LNCAP (cell line): ENCODE data around the gene ST7.

Experiments used
- TF ChIP-seq, protein P1 (sequence below): fragments of 450-650 bp; IDR thresholded peaks from 2 replicates; pipeline ENCODE4 v1.5.1; 2017; ENCODE audit warnings: mild to moderate bottlenecking

Gene ST7

DNA sequence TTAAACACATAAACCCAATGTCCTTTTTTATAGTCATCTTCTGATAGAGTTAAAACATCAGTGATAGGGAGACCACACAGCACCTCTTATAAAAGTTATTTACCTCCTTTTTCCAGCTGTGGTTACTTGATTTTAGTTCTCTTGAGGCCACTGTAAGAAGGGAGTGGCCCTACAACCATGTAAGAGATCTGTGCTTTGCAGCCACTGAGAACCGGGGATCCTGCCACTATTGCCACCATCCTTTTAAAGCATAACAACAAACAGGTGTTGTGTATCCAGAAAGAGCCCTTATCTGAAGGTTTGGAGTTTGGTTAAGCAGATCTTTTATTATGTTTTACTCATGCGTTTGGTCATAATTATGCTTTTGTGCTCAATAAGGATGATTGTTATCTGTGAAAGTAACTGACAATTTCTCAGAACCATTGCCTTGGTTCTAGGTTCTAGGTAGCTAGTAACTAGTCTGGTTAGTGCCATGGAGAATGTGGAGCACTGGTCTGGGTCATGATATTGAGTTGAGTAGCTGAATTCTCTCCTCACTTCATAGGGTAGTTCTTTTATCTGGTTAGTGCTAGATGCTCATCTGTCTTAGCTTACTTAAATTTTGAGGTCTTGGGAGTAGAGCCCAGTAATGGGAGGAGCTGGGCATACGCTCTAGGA, 56.5 kb downstream of the ST7 start:
- TF ChIP-seq, protein P1, sequence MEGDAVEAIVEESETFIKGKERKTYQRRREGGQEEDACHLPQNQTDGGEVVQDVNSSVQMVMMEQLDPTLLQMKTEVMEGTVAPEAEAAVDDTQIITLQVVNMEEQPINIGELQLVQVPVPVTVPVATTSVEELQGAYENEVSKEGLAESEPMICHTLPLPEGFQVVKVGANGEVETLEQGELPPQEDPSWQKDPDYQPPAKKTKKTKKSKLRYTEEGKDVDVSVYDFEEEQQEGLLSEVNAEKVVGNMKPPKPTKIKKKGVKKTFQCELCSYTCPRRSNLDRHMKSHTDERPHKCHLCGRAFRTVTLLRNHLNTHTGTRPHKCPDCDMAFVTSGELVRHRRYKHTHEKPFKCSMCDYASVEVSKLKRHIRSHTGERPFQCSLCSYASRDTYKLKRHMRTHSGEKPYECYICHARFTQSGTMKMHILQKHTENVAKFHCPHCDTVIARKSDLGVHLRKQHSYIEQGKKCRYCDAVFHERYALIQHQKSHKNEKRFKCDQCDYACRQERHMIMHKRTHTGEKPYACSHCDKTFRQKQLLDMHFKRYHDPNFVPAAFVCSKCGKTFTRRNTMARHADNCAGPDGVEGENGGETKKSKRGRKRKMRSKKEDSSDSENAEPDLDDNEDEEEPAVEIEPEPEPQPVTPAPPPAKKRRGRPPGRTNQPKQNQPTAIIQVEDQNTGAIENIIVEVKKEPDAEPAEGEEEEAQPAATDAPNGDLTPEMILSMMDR: no peak

DNA sequence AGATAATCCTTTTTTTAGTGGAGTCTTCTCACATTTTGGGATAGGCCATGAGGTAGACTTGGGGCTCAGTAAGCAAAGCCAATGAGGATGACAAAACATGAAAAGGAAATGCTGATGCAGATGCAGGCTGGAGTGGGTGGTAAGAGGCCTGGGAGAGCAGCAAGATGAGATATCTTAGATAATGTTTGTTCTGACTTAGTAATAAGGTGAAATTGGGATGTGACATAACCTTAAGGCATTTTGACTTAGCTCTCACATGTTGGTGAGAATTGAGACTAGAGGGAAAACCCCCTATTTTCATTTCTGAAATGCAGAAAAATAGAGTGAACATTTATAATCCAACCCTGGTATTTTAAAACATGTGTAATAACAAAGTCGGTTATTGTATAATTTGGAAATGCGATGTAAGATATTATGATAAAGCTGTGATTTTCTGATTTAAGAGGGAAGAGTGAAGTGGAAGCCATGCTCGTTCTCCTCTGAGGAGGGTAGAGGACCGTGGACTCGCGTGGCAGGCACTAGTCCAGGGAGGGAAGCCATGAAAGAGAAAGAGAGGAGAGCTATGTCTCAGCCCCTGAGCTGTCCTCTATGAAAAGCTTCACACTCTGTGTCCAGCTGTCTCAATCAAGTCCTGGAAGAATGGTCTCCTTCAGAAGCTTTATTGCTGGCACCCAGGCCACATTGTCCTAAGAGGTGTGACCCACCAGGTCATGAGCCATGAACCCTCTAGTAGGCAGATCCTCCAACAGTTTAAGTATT, 57.3 kb downstream of the ST7 start:
- TF ChIP-seq, protein P1: no peak

DNA sequence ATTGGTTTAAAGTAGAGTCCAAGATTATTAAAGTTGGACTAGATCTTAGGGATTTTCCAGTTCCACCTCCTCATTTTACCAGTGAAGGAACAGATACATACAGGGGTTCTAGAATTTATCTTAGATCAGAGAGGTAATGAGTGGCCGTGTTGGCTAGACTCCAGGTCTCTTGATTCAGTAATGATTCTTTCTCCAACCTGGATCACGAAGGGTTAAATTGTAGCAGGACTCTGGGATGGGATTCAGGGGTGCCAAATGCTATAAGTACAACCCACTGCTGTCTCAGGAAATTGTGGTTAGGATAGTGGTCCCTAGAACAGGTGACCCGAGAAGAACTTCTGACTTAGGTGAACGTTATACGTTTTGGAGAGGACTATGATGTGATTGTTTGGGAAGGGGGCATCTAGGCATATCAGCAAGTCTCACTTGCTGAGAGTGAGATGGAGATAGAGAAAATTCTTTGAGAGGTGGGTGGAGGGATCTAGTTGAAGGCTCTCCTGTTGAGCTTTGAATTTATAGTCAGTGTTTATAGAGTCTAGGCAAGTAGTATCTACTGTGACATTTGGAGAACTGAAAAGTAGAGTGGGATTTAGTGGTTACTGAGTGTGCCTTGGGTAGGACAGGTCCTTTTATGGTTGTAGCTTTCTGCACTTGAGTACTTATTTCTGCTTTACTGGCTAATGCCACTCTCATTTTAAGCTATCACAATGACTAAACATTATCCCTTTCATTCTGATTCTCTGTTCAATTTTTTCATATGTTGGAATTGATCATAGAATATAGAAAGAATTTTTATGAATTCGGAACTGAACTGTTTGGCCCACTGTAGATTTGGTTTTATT, 58.3 kb downstream of the ST7 start:
- TF ChIP-seq, protein P1: no peak

DNA sequence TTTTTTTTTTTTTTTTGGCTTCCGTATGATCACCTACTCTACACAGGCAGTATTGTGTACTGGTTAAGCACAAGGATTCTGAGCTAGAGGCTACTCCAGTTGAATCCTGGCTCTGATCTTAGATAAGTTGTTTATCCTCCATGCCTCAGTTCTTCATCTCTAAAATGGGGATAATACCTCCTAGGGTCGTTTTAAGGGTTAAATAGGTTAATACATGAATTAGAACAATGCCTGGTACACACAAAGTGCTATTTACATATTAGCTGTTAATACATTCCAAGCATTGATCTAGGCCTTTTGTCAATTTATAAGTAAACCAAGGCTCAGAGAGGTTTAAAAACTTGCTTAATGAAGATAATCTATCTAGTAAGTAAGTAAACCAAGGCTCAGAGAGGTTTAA, 59.0 kb downstream of the ST7 start:
- TF ChIP-seq, protein P1: no peak

DNA sequence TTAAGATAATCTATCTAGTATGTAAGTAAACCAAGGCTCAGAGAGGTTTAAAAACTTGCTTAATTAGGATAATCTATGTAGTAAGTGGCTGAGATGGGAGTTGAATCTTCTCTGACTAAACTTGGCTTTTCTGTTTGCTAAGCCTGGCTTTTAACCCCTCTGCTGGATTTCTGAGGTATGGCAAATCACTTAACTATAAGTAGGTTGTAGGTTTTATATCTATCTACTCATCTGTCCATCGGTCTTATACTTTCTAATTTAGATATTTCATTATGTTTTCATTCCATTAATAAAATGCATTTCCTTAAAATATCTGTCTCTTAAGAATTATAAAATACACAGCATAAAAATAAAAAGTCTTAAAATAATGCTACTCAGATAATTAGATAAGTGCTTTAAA, 59.4 kb downstream of the ST7 start:
- TF ChIP-seq, protein P1: peak; percentile 29; the same call in 1 of the 2 replicates

DNA sequence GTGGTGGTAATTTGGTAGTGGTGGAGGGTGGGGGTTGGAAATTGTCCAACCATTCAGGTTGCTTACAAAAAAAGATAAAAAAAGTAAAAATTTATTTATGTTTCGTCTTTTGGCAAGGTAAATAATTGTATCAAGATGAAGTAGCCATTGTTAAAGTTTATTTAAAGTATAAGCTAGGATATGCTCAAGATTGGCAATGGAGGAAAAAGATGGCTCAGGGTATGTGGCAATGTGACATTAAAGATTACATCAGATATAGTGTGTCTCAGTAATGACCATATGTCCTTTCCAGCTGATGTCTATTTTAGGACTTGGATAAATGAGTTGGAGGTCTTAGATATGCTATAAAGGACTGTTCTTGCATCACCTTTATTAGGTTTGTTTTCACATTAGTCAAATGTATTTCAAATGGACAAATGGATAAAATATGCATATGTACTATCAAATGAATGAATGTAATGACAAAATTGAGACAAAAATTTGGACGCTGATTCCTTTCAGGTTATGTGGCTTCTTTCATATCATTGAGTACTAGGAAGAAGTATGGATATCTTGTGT, 60.9 kb downstream of the ST7 start:
- TF ChIP-seq, protein P1: no peak

DNA sequence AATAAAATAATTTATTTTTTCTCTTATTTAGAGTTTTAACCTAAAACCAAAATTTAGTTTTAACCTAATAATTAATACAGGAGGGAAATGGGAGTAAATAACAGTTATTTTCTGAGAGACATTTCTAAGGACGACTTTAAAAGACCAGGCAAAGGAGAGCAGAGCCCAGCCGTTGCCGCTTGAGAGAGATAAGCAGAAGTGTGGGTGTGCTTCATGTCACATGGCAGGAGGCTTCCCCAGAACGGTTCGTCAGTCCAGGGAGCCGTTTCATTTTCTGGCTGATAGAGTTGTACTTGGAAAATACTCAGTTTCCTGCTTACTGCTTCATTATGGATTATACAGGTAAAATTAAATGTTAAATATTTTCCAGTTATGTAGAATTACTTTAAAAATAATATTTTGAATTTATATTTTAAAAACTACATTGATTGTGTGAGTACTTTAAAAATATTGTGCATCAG, 61.4 kb downstream of the ST7 start:
- TF ChIP-seq, protein P1: no peak
